GM12865 (cell line): ENCODE results near the gene ZBTB16.

Experiments used
- DNase-seq: peaks from one replicate; pipeline ENCODE4 v3.0.0; 2010; ENCODE audit warnings: low read depth
- H3K4me3 ChIP-seq: 2 replicates; pipeline ENCODE4 v1.5.1; 2011; ENCODE audit warnings: mild to moderate bottlenecking, low read depth, low read length, control low read depth
- CTCF ChIP-seq: IDR thresholded peaks from 2 replicates; pipeline ENCODE4 v1.5.1; 2011; ENCODE audit warnings: low read length, control low read depth, low read depth, inconsistent platforms; ENCODE audit not compliant: insufficient read depth; ENCODE audit errors: missing control alignments

The ZBTB16 gene

GRCh38 chr11:114145166-114145775 lies 85.8 kb downstream of the ZBTB16 start:
- TF ChIP-seq CTCF, result no peak
- no peak for DNase-seq
- no peak overlapping the region for H3K4me3 ChIP-seq

GRCh38 chr11:114147375-114148012 lies 88.0 kb downstream of the ZBTB16 start:
- DNase-seq, result no peak
- no peak for TF ChIP-seq CTCF
- no peak overlapping the region for H3K4me3 ChIP-seq

GRCh38 chr11:114148013-114148382 lies 88.5 kb downstream of the ZBTB16 start:
- no peak overlapping the region for H3K4me3 ChIP-seq
- TF ChIP-seq CTCF, result no peak
- DNase-seq, result no peak

- TF ChIP-seq CTCF, result no peak
- DNase-seq, result no peak
- no peak overlapping the region for H3K4me3 ChIP-seq
These were observed 90.3 kb downstream of the ZBTB16 start for GRCh38 chr11:114149689-114150407.

- H3K4me3 ChIP-seq, result no peak overlapping the region
- DNase-seq, result no peak
- no peak for TF ChIP-seq CTCF
These were observed 91.2 kb downstream of the ZBTB16 start for GRCh38 chr11:114150671-114151070.

- no peak for DNase-seq
- H3K4me3 ChIP-seq, result no peak overlapping the region
- no peak for TF ChIP-seq CTCF
These were observed 92.1 kb downstream of the ZBTB16 start for GRCh38 chr11:114151631-114152030.

GRCh38 chr11:114152162-114152561 lies 92.7 kb downstream of the ZBTB16 start:
- TF ChIP-seq CTCF, result no peak
- DNase-seq, result no peak
- no peak overlapping the region for H3K4me3 ChIP-seq
